Measurements from ENCODE around the gene LCE2A.
"Not testable (repeated sequence)": the region's sequence is repeated elsewhere in the genome, so short reads cannot be mapped to it uniquely, and the experiment has no call there.

Gene LCE2A

GRCh38 chr1:152697701-152698600 lies at the start of gene LCE2A:
Gene LCE2A (plus strand): TSS chr1:152698345. CDS start chr1:152698902, 557 bp downstream.
- no peak for DNase-seq (ENCODE audit: low spot score)

GRCh38 chr1:152654110-152654509 lies 44.0 kb upstream of the LCE2A start:
- peak; percentile 71 for DNase-seq (ENCODE audit: low spot score)

- no peak for DNase-seq (ENCODE audit: low spot score)
Observed at GRCh38 chr1:152656459-152656858, 41.7 kb upstream of the LCE2A start.

GRCh38 chr1:152657677-152658076 lies 40.5 kb upstream of the LCE2A start:
- no peak for DNase-seq (ENCODE audit: low spot score)

GRCh38 chr1:152658649-152659048 lies 39.5 kb upstream of the LCE2A start:
- no peak for DNase-seq (ENCODE audit: low spot score)

- no peak for DNase-seq (ENCODE audit: low spot score)
Observed at GRCh38 chr1:152663098-152663497, 35.0 kb upstream of the LCE2A start, which contains the start of gene LCE2D. Gene LCE2D (plus strand): TSS chr1:152663380. CDS start chr1:152664106, 726 bp downstream.

- not testable (repeated sequence) for DNase-seq (ENCODE audit: low spot score)
Observed at GRCh38 chr1:152666171-152666570, 32.0 kb upstream of the LCE2A start.

- no peak for DNase-seq (ENCODE audit: low spot score)
Observed at GRCh38 chr1:152667648-152668047, 30.5 kb upstream of the LCE2A start.

GRCh38 chr1:152673016-152673415 lies 25.1 kb upstream of the LCE2A start:
- DNase-seq (ENCODE audit: low spot score), result no peak

GRCh38 chr1:152674983-152675382 lies 23.2 kb upstream of the LCE2A start, which contains the start of gene LCE2C:
Gene LCE2C (plus strand): TSS chr1:152675279. CDS start chr1:152676016, 737 bp downstream.
- not testable (repeated sequence) for DNase-seq (ENCODE audit: low spot score)

- DNase-seq (ENCODE audit: low spot score), result no peak
Observed at GRCh38 chr1:152679459-152679858, 18.7 kb upstream of the LCE2A start.

GRCh38 chr1:152681616-152682015 lies 16.5 kb upstream of the LCE2A start:
- no peak for DNase-seq (ENCODE audit: low spot score)

- no peak for DNase-seq (ENCODE audit: low spot score)
Observed at GRCh38 chr1:152683846-152684245, 14.3 kb upstream of the LCE2A start.

- not testable (repeated sequence) for DNase-seq (ENCODE audit: low spot score)
Observed at GRCh38 chr1:152685823-152686222, 12.3 kb upstream of the LCE2A start, which contains the start of gene LCE2B. Gene LCE2B (plus strand): TSS chr1:152686123. CDS start chr1:152686844, 721 bp downstream.

- DNase-seq (ENCODE audit: low spot score), result no peak
Observed at GRCh38 chr1:152699746-152700145, 1.6 kb downstream of the LCE2A start.

GRCh38 chr1:152707860-152708259 lies 9.7 kb downstream of the LCE2A start, which contains the start of gene LCE4A:
Gene LCE4A (plus strand): TSS chr1:152708160. CDS start chr1:152709076, 916 bp downstream.
- DNase-seq (ENCODE audit: low spot score), result no peak

- no peak for DNase-seq (ENCODE audit: low spot score)
Observed at GRCh38 chr1:152718238-152718637, 20.1 kb downstream of the LCE2A start.

- DNase-seq (ENCODE audit: low spot score), result no peak
Observed at GRCh38 chr1:152725261-152725660, 27.1 kb downstream of the LCE2A start.

GRCh38 chr1:152728986-152729385 lies 30.8 kb downstream of the LCE2A start:
- no peak for DNase-seq (ENCODE audit: low spot score)

- no peak for DNase-seq (ENCODE audit: low spot score)
Observed at GRCh38 chr1:152735648-152736047, 37.5 kb downstream of the LCE2A start.

- DNase-seq (ENCODE audit: low spot score), result no peak
Observed at GRCh38 chr1:152737997-152738396, 39.9 kb downstream of the LCE2A start.

- DNase-seq (ENCODE audit: low spot score), result no peak
Observed at GRCh38 chr1:152739841-152740240, 41.7 kb downstream of the LCE2A start.

GRCh38 chr1:152741656-152742055 lies 43.5 kb downstream of the LCE2A start:
- DNase-seq (ENCODE audit: low spot score), result no peak
